K562 (cell line): Measurements from ENCODE around the gene TTLL10. TPM values are rescaled to one million over a fixed set of nuclear protein-coding genes. Genes with fewer than 3 reads are reported as not detected.
A peak's percentile ranks its signal among the peaks of the same experiment; 100 is the strongest.

Experiments used
- ATAC-seq: fragments of 200-7000 bp; cut with Tn5 transposase; 3 replicates; pipeline ENCODE4 v1.9.1; 2020; ENCODE audit warnings: moderate library complexity
- BruUV-seq: library from RNA; stranded (reverse); fragments of 400-500 nt; replicated peaks from 2 replicates; lab custom pipeline; 2021; lab: Mats Ljungman, UMichigan
- CTCF ChIA-PET: fragments of 300-600 bp; formaldehyde crosslinking; extraction: SDS; loops from one replicate; lab custom pipeline; 2021; ENCODE audit warnings: low intra/inter-chr PET ratio; lab: Yijun Ruan, JAX
- POLR2A ChIA-PET: fragments of 300-600, 350-650 bp; sonication (Branson Sonifier 250); formaldehyde crosslinking; extraction: SDS; loops from one replicate; lab custom pipeline; 2021; ENCODE audit warnings: antibody characterized with exemption, inconsistent platforms; lab: Yijun Ruan, JAX
- DNase-seq, 4 experiments: peaks; one replicate each; pipeline versions ENCODE4 v3.0.0 to v3.0.0-alpha.2; 2011 to 2018; ENCODE audit warnings: low spot score in 3 of 4, mixed read lengths in 3 of 4; ENCODE audit errors: extremely low read depth in 1 of 4
- FAIRE-seq: peaks from 2 replicates; lab custom pipeline; 2011; peaks lifted over from hg19 to GRCh38; lab: Jason Lieb, UNC
- H2AFZ ChIP-seq: 2 replicates; pipeline ENCODE4 v1.6.0; 2011; ENCODE audit warnings: low read depth, low read length, control low read depth, inconsistent platforms
- H3K27ac ChIP-seq: fragments of 200-600 bp; 3 replicates; pipeline ENCODE4 v1.8.0; 2011; ENCODE audit warnings: low read depth, mild to moderate bottlenecking, control low read depth, inconsistent platforms, low read length, moderate library complexity, mixed read lengths; ENCODE audit errors: extremely low read depth
- H3K27me3 ChIP-seq, 2 experiments: fragments of 300-600 bp in 1 of 2; 2 replicates in 1 of 2; 3 replicates in 1 of 2; pipeline versions ENCODE4 v1.6.0 to v1.8.0; 2011; ENCODE audit warnings: inconsistent platforms in 2 of 2, low read length in 2 of 2, mild to moderate bottlenecking in 1 of 2, mixed read lengths in 1 of 2, moderate library complexity in 1 of 2; ENCODE audit not compliant: control insufficient read depth in 2 of 2, insufficient read depth in 2 of 2
- H3K36me3 ChIP-seq: fragments of 300-600 bp; 3 replicates; pipeline ENCODE4 v1.8.0; 2011; ENCODE audit warnings: mild to moderate bottlenecking, low read length, inconsistent platforms; ENCODE audit not compliant: control insufficient read depth, insufficient read depth
- H3K4me1 ChIP-seq, 2 experiments: fragments of 200-600 bp in 1 of 2; replicated peaks in 1 of 2; 2 replicates in 1 of 2; 3 replicates in 1 of 2; pipeline versions ENCODE4 v1.5.1 to v1.8.0; 2011; ENCODE audit warnings: inconsistent platforms in 2 of 2, low read length in 2 of 2, mild to moderate bottlenecking in 1 of 2, mixed read lengths in 1 of 2, moderate library complexity in 1 of 2; ENCODE audit not compliant: control insufficient read depth in 2 of 2, insufficient read depth in 2 of 2
- H3K4me2 ChIP-seq: 2 replicates; pipeline ENCODE4 v1.6.1; 2011; ENCODE audit warnings: low read length, control low read depth, inconsistent platforms, mixed read lengths; ENCODE audit not compliant: insufficient read depth
- H3K4me3 ChIP-seq: fragments of 200-600 bp; sonication (generic), shearing (Covaris generic); 2 replicates; pipeline ENCODE4 v1.5.1; 2016; ENCODE audit warnings: control low read depth, inconsistent platforms
- H3K79me2 ChIP-seq: fragments of 200-600 bp; 3 replicates; pipeline ENCODE4 v1.8.0; 2011; ENCODE audit warnings: low read length, inconsistent platforms; ENCODE audit not compliant: control insufficient read depth, insufficient read depth
- H3K9ac ChIP-seq, 2 experiments: 2 replicates each; pipeline versions ENCODE4 v1.6.0 to v1.6.1; 2011; ENCODE audit warnings: low read depth in 2 of 2, low read length in 2 of 2, control low read depth in 1 of 2, inconsistent platforms in 1 of 2, mild to moderate bottlenecking in 1 of 2, mixed read lengths in 1 of 2; ENCODE audit not compliant: insufficient read depth in 1 of 2
- H3K9me1 ChIP-seq: one replicate; pipeline ENCODE4 v1.6.0; 2011; ENCODE audit warnings: inconsistent platforms, mild to moderate bottlenecking, low read length, moderate library complexity; ENCODE audit not compliant: control insufficient read depth, insufficient read depth
- H3K9me3 ChIP-seq: replicated peaks from 2 replicates; pipeline ENCODE4 v1.5.1; 2011; ENCODE audit warnings: low read depth, low read length, inconsistent platforms; ENCODE audit not compliant: control insufficient read depth, insufficient read depth
- H4K20me1 ChIP-seq: replicated peaks from 2 replicates; pipeline ENCODE4 v1.6.1; 2011; ENCODE audit warnings: low read length, inconsistent platforms, mixed read lengths; ENCODE audit not compliant: control insufficient read depth, insufficient read depth
- HMGN3 ChIP-seq: IDR thresholded peaks from 2 replicates; pipeline ENCODE4 v1.6.1; 2011; ENCODE audit warnings: borderline replicate concordance, low read depth, mild to moderate bottlenecking, mixed read lengths, low read length; ENCODE audit not compliant: insufficient read length; ENCODE audit errors: extremely low read depth
- HNRNPL ChIP-seq: fragments of 200-400 bp; formaldehyde crosslinking; IDR thresholded peaks from 2 replicates; pipeline ENCODE4 v1.6.1; 2017; ENCODE audit warnings: low read depth, mild to moderate bottlenecking, low read length
- SRSF1 ChIP-seq: fragments of 200-400 bp; formaldehyde crosslinking; IDR thresholded peaks from 2 replicates; pipeline ENCODE4 v1.6.1; 2017; ENCODE audit warnings: mild to moderate bottlenecking, low read depth, low read length, moderate library complexity
- ZC3H4 ChIP-seq: sonication (generic); formaldehyde crosslinking; IDR thresholded peaks from 2 replicates; pipeline ENCODE4 v1.9.0; 2021; ENCODE audit warnings: missing genetic modification reagents, borderline replicate concordance
- ZNF586 ChIP-seq: fragments of 450-650 bp; formaldehyde crosslinking; conservative IDR thresholded peaks from 2 replicates; pipeline ENCODE4 v1.4.0; 2020; ENCODE audit warnings: mild to moderate bottlenecking, moderate library complexity
- WGBS: fragments of 100-300 bp; shearing (Covaris generic); methylation state at CpG from one replicate; pipeline ENCODE4 v1.1.6; 2016; ENCODE audit warnings: low coverage, mixed read lengths; ENCODE audit not compliant: insufficient coverage; ENCODE audit errors: missing lambda C conversion rate; 5-methylcytosine and 5-hydroxymethylcytosine counted together
- in situ Hi-C: fragments of 300-500 bp; cut with MboI; formaldehyde crosslinking; loops from 4 replicates; pipeline ENCODE4 v1.15.0; 2018; ENCODE audit warnings: inconsistent platforms, mixed read lengths
- intact Hi-C: fragments of 100-400 bp; cut with micrococcal nuclease; formaldehyde crosslinking; loops from 2 replicates; pipeline ENCODE4 v1.14.2; 2022
- polyA plus RNA-seq, 8 experiments: library from polyadenylated mRNA; depleted of rRNA in 4 of 8; stranded (reverse) in 5 of 8; unstranded in 3 of 8; fragments of >200 nt; fragmentation: Nextera tagmentation in 2 of 8; fragmentation: Illumina TruSeq in 1 of 8; extraction: Ambion mirVana in 2 of 8; extraction: Trizol in 1 of 8; gene quantifications; 2 replicates each; pipeline versions ENCODE4 v1.2.1 to v1.2.3, GENCODE V29; 2011 to 2014; ENCODE audit warnings: inconsistent platforms in 1 of 8, missing spikeins in 1 of 8
- total RNA-seq, 7 experiments: library from RNA; depleted of rRNA in 6 of 7; stranded (reverse); fragments of >200 nt in 6 of 7; fragmentation: Illumina TruSeq in 2 of 7; extraction: Trizol in 2 of 7; gene quantifications; 2 replicates each; pipeline versions ENCODE4 v1.2.1 to v1.2.3, GENCODE V29; 2011 to 2021; ENCODE audit warnings: low replicate concordance in 1 of 7
- TF ChIP-seq, protein P1 (sequence below): fragments of 250-450 bp; sonication (Bioruptor Pico); IDR thresholded peaks from 2 replicates; pipeline ENCODE4 v1.4.0; 2020
- TF ChIP-seq, protein P2 (sequence below), 2 experiments: fragments of 450-650 bp in 1 of 2; sonication (generic) in 1 of 2; formaldehyde crosslinking; conservative IDR thresholded peaks; 2 replicates each; pipeline versions ENCODE4 v1.4.0 to v1.8.1; 2020 to 2022; ENCODE audit warnings: mild to moderate bottlenecking in 1 of 2, missing genetic modification reagents in 1 of 2
- TF ChIP-seq, protein P3 (sequence below): fragments of 450-650 bp; formaldehyde crosslinking; IDR thresholded peaks from 2 replicates; pipeline ENCODE4 v1.4.0; 2022; ENCODE audit warnings: missing genetic modification characterization
- TF ChIP-seq, protein P4 (sequence below): IDR thresholded peaks from 2 replicates; pipeline ENCODE4 v1.6.1; 2011; ENCODE audit warnings: borderline replicate concordance, low read depth, mild to moderate bottlenecking, moderate library complexity, low read length; ENCODE audit not compliant: insufficient read depth, poor library complexity, severe bottlenecking

The TTLL10 gene
- total and polyA plus RNA-seq, 9 of the 15 experiments (the other 6 are each of a cell fraction or from before 2014, with no cell fraction given) = not detected

DNA sequence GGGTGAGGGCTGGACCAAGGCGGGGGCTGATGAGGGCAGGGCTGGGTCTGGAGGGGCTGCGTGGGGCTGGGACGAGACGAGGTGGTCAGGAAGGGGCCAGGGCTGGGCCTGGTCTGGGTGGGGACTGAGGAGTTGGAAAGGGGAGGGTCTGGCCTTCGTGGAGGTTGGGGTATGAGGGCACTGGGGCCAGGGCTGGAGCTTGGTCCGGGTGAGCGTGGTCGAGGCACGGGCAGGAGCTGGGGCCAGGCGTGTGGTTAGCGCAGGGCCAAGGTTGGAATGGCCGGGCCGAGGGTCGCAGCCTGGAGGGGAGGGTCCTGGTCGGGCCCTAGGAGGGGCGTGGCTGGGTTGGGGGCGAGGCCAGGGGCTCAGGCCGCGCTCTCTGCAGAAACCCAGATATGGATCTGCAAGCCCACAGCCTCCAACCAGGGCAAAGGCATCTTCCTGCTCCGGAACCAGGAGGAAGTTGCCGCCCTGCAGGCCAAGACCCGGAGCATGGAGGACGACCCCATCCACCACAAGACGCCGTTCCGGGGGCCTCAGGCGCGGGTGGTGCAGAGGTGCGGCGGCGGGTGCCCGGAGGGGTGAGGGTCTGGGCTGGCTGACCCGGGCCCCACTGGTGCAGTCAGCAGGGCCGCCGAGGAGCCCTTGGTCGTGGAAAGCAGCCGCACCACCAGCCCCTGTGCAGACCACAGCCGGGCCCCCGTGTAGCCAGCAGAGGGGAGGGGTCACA is 9.0 kb downstream of the TTLL10 start:
- ATAC-seq (no peak), DNase-seq (no peak), FAIRE-seq (no peak)
- Histone ChIP-seq H3K27me3 (peaks cover 14 to 31% of the 10 kb centered on the region in 2 experiments; a peak in 4 of 5 replicates), H3K9ac (no peak overlapping the region; a peak in 1 of 4 replicates), H2AFZ (no peak overlapping the region), H4K20me1 (no peaks in the 10 kb centered on the region), H3K4me1 (peaks cover 10 to 73% of the 10 kb centered on the region in 2 experiments), H3K36me3 (no peaks in the 10 kb centered on the region), H3K9me1 (no peaks in the 10 kb centered on the region), H3K4me2 (no peak overlapping the region), H3K79me2 (no peaks in the 10 kb centered on the region), H3K4me3 (no peak overlapping the region), H3K9me3 (no peaks in the 10 kb centered on the region), H3K27ac (no peak overlapping the region)
- 48% methylated on average over 33 of the region's 39 CpGs for WGBS
- in situ Hi-C loops (no loop called here), intact Hi-C loops (no loop called here)
- ChIA-PET POLR2A (interaction anchor here (0.5 to 1.0 kb wide), 2 partner anchors 27 to 81 kb away, joined by 3 to 4 read pairs; no protein-coding TSS in a partner anchor), CTCF (no interaction called here)
- BruUV-seq = no TSS peak
- TF ChIP-seq SRSF1 (no peak), HNRNPL (0 out of 2 replicates have a peak, but pooled peaks have one; percentile 18), ZNF586 (no peak), ZC3H4 (CRISPR knock-in tag) (no peak), HMGN3 (peak; percentile 14)
- TF ChIP-seq, protein P1, sequence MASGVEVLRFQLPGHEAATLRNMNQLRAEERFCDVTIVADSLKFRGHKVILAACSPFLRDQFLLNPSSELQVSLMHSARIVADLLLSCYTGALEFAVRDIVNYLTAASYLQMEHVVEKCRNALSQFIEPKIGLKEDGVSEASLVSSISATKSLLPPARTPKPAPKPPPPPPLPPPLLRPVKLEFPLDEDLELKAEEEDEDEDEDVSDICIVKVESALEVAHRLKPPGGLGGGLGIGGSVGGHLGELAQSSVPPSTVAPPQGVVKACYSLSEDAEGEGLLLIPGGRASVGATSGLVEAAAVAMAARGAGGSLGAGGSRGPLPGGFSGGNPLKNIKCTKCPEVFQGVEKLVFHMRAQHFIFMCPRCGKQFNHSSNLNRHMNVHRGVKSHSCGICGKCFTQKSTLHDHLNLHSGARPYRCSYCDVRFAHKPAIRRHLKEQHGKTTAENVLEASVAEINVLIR (CRISPR knock-in tag) = no peak
- TF ChIP-seq, protein P2, sequence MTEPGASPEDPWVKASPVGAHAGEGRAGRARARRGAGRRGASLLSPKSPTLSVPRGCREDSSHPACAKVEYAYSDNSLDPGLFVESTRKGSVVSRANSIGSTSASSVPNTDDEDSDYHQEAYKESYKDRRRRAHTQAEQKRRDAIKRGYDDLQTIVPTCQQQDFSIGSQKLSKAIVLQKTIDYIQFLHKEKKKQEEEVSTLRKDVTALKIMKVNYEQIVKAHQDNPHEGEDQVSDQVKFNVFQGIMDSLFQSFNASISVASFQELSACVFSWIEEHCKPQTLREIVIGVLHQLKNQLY (CRISPR knock-in tag; conservative IDR thresholded peaks at IDR 0.05) = no peak
- TF ChIP-seq, protein P3, sequence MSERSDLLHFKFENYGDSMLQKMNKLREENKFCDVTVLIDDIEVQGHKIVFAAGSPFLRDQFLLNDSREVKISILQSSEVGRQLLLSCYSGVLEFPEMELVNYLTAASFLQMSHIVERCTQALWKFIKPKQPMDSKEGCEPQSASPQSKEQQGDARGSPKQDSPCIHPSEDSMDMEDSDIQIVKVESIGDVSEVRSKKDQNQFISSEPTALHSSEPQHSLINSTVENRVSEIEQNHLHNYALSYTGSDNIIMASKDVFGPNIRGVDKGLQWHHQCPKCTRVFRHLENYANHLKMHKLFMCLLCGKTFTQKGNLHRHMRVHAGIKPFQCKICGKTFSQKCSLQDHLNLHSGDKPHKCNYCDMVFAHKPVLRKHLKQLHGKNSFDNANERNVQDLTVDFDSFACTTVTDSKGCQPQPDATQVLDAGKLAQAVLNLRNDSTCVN (CRISPR knock-in tag) = no peak
- TF ChIP-seq, protein P4, sequence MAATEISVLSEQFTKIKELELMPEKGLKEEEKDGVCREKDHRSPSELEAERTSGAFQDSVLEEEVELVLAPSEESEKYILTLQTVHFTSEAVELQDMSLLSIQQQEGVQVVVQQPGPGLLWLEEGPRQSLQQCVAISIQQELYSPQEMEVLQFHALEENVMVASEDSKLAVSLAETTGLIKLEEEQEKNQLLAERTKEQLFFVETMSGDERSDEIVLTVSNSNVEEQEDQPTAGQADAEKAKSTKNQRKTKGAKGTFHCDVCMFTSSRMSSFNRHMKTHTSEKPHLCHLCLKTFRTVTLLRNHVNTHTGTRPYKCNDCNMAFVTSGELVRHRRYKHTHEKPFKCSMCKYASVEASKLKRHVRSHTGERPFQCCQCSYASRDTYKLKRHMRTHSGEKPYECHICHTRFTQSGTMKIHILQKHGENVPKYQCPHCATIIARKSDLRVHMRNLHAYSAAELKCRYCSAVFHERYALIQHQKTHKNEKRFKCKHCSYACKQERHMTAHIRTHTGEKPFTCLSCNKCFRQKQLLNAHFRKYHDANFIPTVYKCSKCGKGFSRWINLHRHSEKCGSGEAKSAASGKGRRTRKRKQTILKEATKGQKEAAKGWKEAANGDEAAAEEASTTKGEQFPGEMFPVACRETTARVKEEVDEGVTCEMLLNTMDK = no peak
